ENCODE data around the gene GREB1. TPM values are rescaled to one million over a fixed set of nuclear protein-coding genes. Genes with fewer than 3 reads are reported as not detected.

The GREB1 gene
- total and polyA plus RNA-seq, 2 of the 13 experiments (the other 11 are each of a cell fraction or from before 2014, with no cell fraction given) = 31.3 to 61.2 TPM

GRCh38 chr2:11656671-11657101 is 122.8 kb downstream of the GREB1 start (continued):
- TF ChIP-seq NKX3-1 (CRISPR knock-in tag; IDR thresholded peaks at IDR 0.05) = no peak
- TF ChIP-seq RFXANK (CRISPR knock-in tag; IDR thresholded peaks at IDR 0.05) = no peak
- TF ChIP-seq AKAP8 (CRISPR knock-in tag; IDR thresholded peaks at IDR 0.05) = 0 out of 2 replicates have a peak, but pooled peaks have one; percentile 30
- peak; percentile 34; the same call in 1 of the 2 replicates for TF ChIP-seq MAX (IDR thresholded peaks at IDR 0.05)
- no peak for TF ChIP-seq ZBTB46 (CRISPR knock-in tag; IDR thresholded peaks at IDR 0.05; ENCODE audit: borderline replicate concordance)
- TF ChIP-seq ZNF747 (CRISPR knock-in tag; IDR thresholded peaks at IDR 0.05; ENCODE audit: borderline replicate concordance) = no peak
- TF ChIP-seq HMG20B (CRISPR knock-in tag; conservative IDR thresholded peaks at IDR 0.05) = no peak
- TF ChIP-seq POGK (CRISPR knock-in tag; conservative IDR thresholded peaks at IDR 0.05) = 0 out of 2 replicates have a peak, but pooled peaks have one; percentile 60
- no peak for TF ChIP-seq SMARCE1 (IDR thresholded peaks at IDR 0.05; ENCODE audit: borderline replicate concordance)
- no peak for TF ChIP-seq NCOA5 (CRISPR knock-in tag; IDR thresholded peaks at IDR 0.05)
- no peak for TF ChIP-seq ZNF577 (CRISPR knock-in tag; IDR thresholded peaks at IDR 0.05; ENCODE audit: borderline replicate concordance, low read depth)
- TF ChIP-seq MAFK (conservative IDR thresholded peaks at IDR 0.05 in 1 of 2, IDR thresholded peaks at IDR 0.05 in 1 of 2; ENCODE audit: low read length in 2 of 2) = no peak
- no peak for TF ChIP-seq CC2D1A (CRISPR knock-in tag; IDR thresholded peaks at IDR 0.05)
- TF ChIP-seq BRD4 (CRISPR knock-in tag; IDR thresholded peaks at IDR 0.05) = no peak
- no peak for TF ChIP-seq ZNF496 (CRISPR knock-in tag; IDR thresholded peaks at IDR 0.05; ENCODE audit: insufficient replicate concordance)
- no peak for TF ChIP-seq ZNF761 (CRISPR knock-in tag; conservative IDR thresholded peaks at IDR 0.05)
- no peak; the same call in 1 of the 2 replicates for TF ChIP-seq E2F2 (CRISPR knock-in tag; IDR thresholded peaks at IDR 0.05; ENCODE audit: borderline replicate concordance)
- TF ChIP-seq ZFP82 (CRISPR knock-in tag; IDR thresholded peaks at IDR 0.05; ENCODE audit: borderline replicate concordance) = no peak
- no peak for TF ChIP-seq MXI1 (IDR thresholded peaks at IDR 0.05; ENCODE audit: borderline replicate concordance, low read depth, low read length)
- TF ChIP-seq KLF15 (CRISPR knock-in tag; IDR thresholded peaks at IDR 0.05; ENCODE audit: borderline replicate concordance) = no peak
- TF ChIP-seq MATR3 (CRISPR knock-in tag; IDR thresholded peaks at IDR 0.05) = no peak
- TF ChIP-seq HNF4G (IDR thresholded peaks at IDR 0.05; ENCODE audit: borderline replicate concordance, low read depth, low read length) = no peak
- no peak for TF ChIP-seq HNF4G (CRISPR knock-in tag; IDR thresholded peaks at IDR 0.05; ENCODE audit: borderline replicate concordance, low read depth)
- TF ChIP-seq ZBTB20 (CRISPR knock-in tag; IDR thresholded peaks at IDR 0.05; ENCODE audit: borderline replicate concordance, low read depth) = no peak
- TF ChIP-seq ZNF709 (CRISPR knock-in tag; IDR thresholded peaks at IDR 0.05) = no peak
- TF ChIP-seq JARID2 (CRISPR knock-in tag; IDR thresholded peaks at IDR 0.05; ENCODE audit: insufficient replicate concordance) = no peak
- TF ChIP-seq SMARCC2 (IDR thresholded peaks at IDR 0.05) = no peak
- no peak for TF ChIP-seq SUZ12 (IDR thresholded peaks at IDR 0.05; ENCODE audit: low read depth, low read length)
- TF ChIP-seq ZNF768 (CRISPR knock-in tag; IDR thresholded peaks at IDR 0.05) = 0 out of 2 replicates have a peak, but pooled peaks have one; percentile 35

Measured in HepG2 (cell line).